Fibroblast of lung (primary cell): ENCODE measurements around the gene GALC. TPM values are rescaled to one million over a fixed set of nuclear protein-coding genes. Genes with fewer than 3 reads are reported as not detected.
A peak's percentile ranks its signal among the peaks of the same experiment; 100 is the strongest.

Experiments used
- DNase-seq, 2 donors: peaks; one replicate each; pipeline versions ENCODE4 v3.0.0 to v3.0.0-alpha.2; 2010; ENCODE audit warnings: low read depth in 2 of 2
- H2AFZ ChIP-seq: 2 replicates; pipeline ENCODE4 v1.5.1; 2012; ENCODE audit warnings: low read length, control low read depth, inconsistent platforms
- H3K27ac ChIP-seq: 2 replicates; pipeline ENCODE4 v1.5.1; 2011; ENCODE audit warnings: low read length, control low read depth; ENCODE audit not compliant: insufficient read depth
- H3K27me3 ChIP-seq: 2 replicates; pipeline ENCODE4 v1.5.1; 2011; ENCODE audit warnings: mild to moderate bottlenecking, low read length; ENCODE audit not compliant: control insufficient read depth, insufficient read depth
- H3K36me3 ChIP-seq: 2 replicates; pipeline ENCODE4 v1.5.1; 2011; ENCODE audit warnings: low read length; ENCODE audit not compliant: control insufficient read depth, insufficient read depth
- H3K4me1 ChIP-seq: 2 replicates; pipeline ENCODE4 v1.5.1; 2011; ENCODE audit warnings: low read length; ENCODE audit not compliant: control insufficient read depth, insufficient read depth; ENCODE audit errors: extremely low read depth
- H3K4me2 ChIP-seq: 2 replicates; pipeline ENCODE4 v1.5.1; 2011; ENCODE audit warnings: low read length, control low read depth; ENCODE audit not compliant: insufficient read depth; ENCODE audit errors: extremely low read depth
- H3K4me3 ChIP-seq, 4 experiments: fragments of 200-600 bp in 1 of 4; sonication (generic) in 1 of 4; replicated peaks in 1 of 4; 2 replicates each; pipeline ENCODE4 v1.5.1; 2011 to 2016; ENCODE audit warnings: low read length in 4 of 4, low read depth in 3 of 4, mild to moderate bottlenecking in 3 of 4, control low read depth in 2 of 4, inconsistent platforms in 1 of 4, mixed read lengths in 1 of 4; ENCODE audit not compliant: insufficient read depth in 1 of 4; ENCODE audit errors: control extremely low read depth in 1 of 4
- H3K79me2 ChIP-seq: 2 replicates; pipeline ENCODE4 v1.5.1; 2012; ENCODE audit warnings: mild to moderate bottlenecking, low read length, inconsistent platforms; ENCODE audit not compliant: control insufficient read depth, insufficient read depth
- H3K9ac ChIP-seq: 2 replicates; pipeline ENCODE4 v1.5.1; 2011; ENCODE audit warnings: mild to moderate bottlenecking, low read length, control low read depth; ENCODE audit not compliant: insufficient read depth
- H3K9me3 ChIP-seq: 2 replicates; pipeline ENCODE4 v1.5.1; 2012; ENCODE audit warnings: low read depth, low read length; ENCODE audit not compliant: control insufficient read depth, insufficient read depth
- H4K20me1 ChIP-seq: 2 replicates; pipeline ENCODE4 v1.5.1; 2011; ENCODE audit warnings: low read length; ENCODE audit not compliant: control insufficient read depth, insufficient read depth; ENCODE audit errors: extremely low read depth
- CTCF ChIP-seq, 2 donors: IDR thresholded peaks in 1 of 2; conservative IDR thresholded peaks in 1 of 2; 1 replicate in 1 of 2; 2 replicates in 1 of 2; pipeline ENCODE4 v1.5.1; 2011 to 2012; ENCODE audit warnings: low read length in 2 of 2, control low read depth in 1 of 2, inconsistent platforms in 1 of 2, low read depth in 1 of 2, mild to moderate bottlenecking in 1 of 2
- EZH2 ChIP-seq: IDR thresholded peaks from 2 replicates; pipeline ENCODE4 v1.5.1; 2012; ENCODE audit warnings: low read length, control low read depth, mild to moderate bottlenecking; ENCODE audit errors: missing control alignments
- polyA plus RNA-seq, 2 donors: library from polyadenylated mRNA; depleted of rRNA in 1 of 2; stranded (reverse) in 1 of 2; unstranded in 1 of 2; fragments of >200 nt; gene quantifications; 2 replicates each; pipeline ENCODE4 v1.2.1, GENCODE V29; 2011 to 2012; ENCODE audit warnings: missing spikeins in 1 of 2
- total RNA-seq: library from RNA; depleted of rRNA; stranded (reverse); fragments of >200 nt; gene quantifications from 2 replicates; pipeline ENCODE4 v1.2.1, GENCODE V29; 2014

GALC gene
- total and polyA plus RNA-seq, 2 donors (not counting 1 experiment from before 2014, with no cell fraction given) = 13.3 to 22.8 TPM

GRCh38 chr14:87955501-87955900, 37.5 kb downstream of the GALC start:
- Histone ChIP-seq H3K4me1 (no peaks in the 10 kb centered on the region), H3K27ac (no peak overlapping the region), H2AFZ (no peak overlapping the region), H4K20me1 (no peaks in the 10 kb centered on the region), H3K4me2 (no peak overlapping the region), H3K9me3 (no peaks in the 10 kb centered on the region), H3K36me3 (no peaks in the 10 kb centered on the region), H3K4me3 (no peak overlapping the region), H3K9ac (no peak overlapping the region), H3K27me3 (no peaks in the 10 kb centered on the region), H3K79me2 (no peaks in the 10 kb centered on the region)
- no peak for DNase-seq
- no peak for TF ChIP-seq EZH2
- no peak for TF ChIP-seq CTCF (conservative IDR thresholded peaks at IDR 0.05 in 1 of 2, IDR thresholded peaks at IDR 0.05 in 1 of 2; ENCODE audit: low read depth in 1 of 2, low read length in 2 of 2)

GRCh38 chr14:87952307-87953094, 40.5 kb downstream of the GALC start:
- no peaks in the 10 kb centered on the region for H4K20me1 ChIP-seq
- TF ChIP-seq CTCF (conservative IDR thresholded peaks at IDR 0.05 in 1 of 2, IDR thresholded peaks at IDR 0.05 in 1 of 2; ENCODE audit: low read depth in 1 of 2, low read length in 2 of 2) (no peak), EZH2 (no peak)

GRCh38 chr14:87944987-87945604, 47.9 kb downstream of the GALC start:
- Histone ChIP-seq H3K79me2 (no peaks in the 10 kb centered on the region), H3K9ac (no peak overlapping the region), H3K27me3 (no peaks in the 10 kb centered on the region), H2AFZ (no peak overlapping the region), H3K36me3 (no peaks in the 10 kb centered on the region), H3K4me3 (no peak overlapping the region), H3K9me3 (no peaks in the 10 kb centered on the region), H3K4me2 (no peak overlapping the region), H3K27ac (no peak overlapping the region), H3K4me1 (no peaks in the 10 kb centered on the region), H4K20me1 (no peaks in the 10 kb centered on the region)
- TF ChIP-seq CTCF (conservative IDR thresholded peaks at IDR 0.05 in 1 of 2, IDR thresholded peaks at IDR 0.05 in 1 of 2; ENCODE audit: low read depth in 1 of 2, low read length in 2 of 2) (peak; percentile 43 to 56), EZH2 (no peak)
- DNase-seq = peak; percentile 39 to 73

More at GRCh38 chr14:87952307-87953094, 40.5 kb downstream of the GALC start:
- H3K9me3 ChIP-seq = no peaks in the 10 kb centered on the region
- no peaks in the 10 kb centered on the region for H3K4me1 ChIP-seq
- no peak overlapping the region for H3K4me2 ChIP-seq
- no peak overlapping the region for H3K9ac ChIP-seq
- H3K4me3 ChIP-seq = no peak overlapping the region
- no peaks in the 10 kb centered on the region for H3K27me3 ChIP-seq
- H3K79me2 ChIP-seq = no peaks in the 10 kb centered on the region
- H2AFZ ChIP-seq = no peak overlapping the region
- H3K27ac ChIP-seq = no peak overlapping the region
- no peaks in the 10 kb centered on the region for H3K36me3 ChIP-seq
- no peak for DNase-seq
